HUES6 (cell line): ENCODE data around the gene ME1.
"Not testable (repeated sequence)": the region's sequence is repeated elsewhere in the genome, so short reads cannot be mapped to it uniquely, and the experiment has no call there.

Experiments
- H3K27ac ChIP-seq: 2 replicates; pipeline ENCODE4 v1.7.0; 2013; ENCODE audit warnings: low read depth, mild to moderate bottlenecking, low read length, inconsistent platforms
- H3K27me3 ChIP-seq: 2 replicates; pipeline ENCODE4 v1.6.1; 2013; ENCODE audit warnings: low read length; ENCODE audit not compliant: control insufficient read depth, insufficient read depth
- H3K36me3 ChIP-seq: 2 replicates; pipeline ENCODE4 v1.6.1; 2013; ENCODE audit warnings: low read length; ENCODE audit not compliant: control insufficient read depth, insufficient read depth
- H3K4me1 ChIP-seq: 2 replicates; pipeline ENCODE4 v1.6.1; 2013; ENCODE audit warnings: low read length; ENCODE audit not compliant: control insufficient read depth, insufficient read depth
- H3K4me3 ChIP-seq: 2 replicates; pipeline ENCODE4 v1.5.1; 2013; ENCODE audit warnings: low read depth, low read length
- H3K9ac ChIP-seq: one replicate; pipeline ENCODE4 v1.6.1; 2013; ENCODE audit warnings: mild to moderate bottlenecking, low read length
- H3K9me3 ChIP-seq: 2 replicates; pipeline ENCODE4 v1.6.1; 2013; ENCODE audit warnings: low read depth, low read length; ENCODE audit not compliant: control insufficient read depth, insufficient read depth

ME1 gene

DNA sequence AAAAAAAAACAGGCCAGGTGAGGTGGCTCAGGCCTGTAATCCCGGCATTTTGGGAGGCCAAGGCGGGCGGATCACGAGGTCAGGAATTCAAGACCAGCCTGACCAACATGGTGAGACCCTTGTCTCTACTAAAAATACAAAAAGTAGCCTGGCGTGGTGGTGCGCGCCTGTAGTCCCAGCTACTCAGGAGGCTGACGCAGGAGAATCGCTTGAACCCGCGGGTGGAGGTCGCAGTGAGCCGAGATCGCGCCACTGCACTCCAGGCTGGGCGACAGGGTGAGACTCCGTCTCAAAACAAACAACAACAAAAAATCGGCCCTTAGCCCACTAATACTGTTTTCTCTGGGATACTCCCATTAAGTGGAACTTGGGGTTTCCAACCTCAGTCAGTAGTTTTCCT, 238.9 kb downstream of the ME1 start:
- H3K9me3 ChIP-seq, H3K27ac ChIP-seq, H3K27me3 ChIP-seq, H3K4me1 ChIP-seq: not testable (repeated sequence)
- Histone ChIP-seq H3K4me3 (peak overlapping the region; percentile 95), H3K9ac (peak overlapping the region; percentile 84), H3K36me3 (peaks cover 54% of the 10 kb centered on the region)

DNA sequence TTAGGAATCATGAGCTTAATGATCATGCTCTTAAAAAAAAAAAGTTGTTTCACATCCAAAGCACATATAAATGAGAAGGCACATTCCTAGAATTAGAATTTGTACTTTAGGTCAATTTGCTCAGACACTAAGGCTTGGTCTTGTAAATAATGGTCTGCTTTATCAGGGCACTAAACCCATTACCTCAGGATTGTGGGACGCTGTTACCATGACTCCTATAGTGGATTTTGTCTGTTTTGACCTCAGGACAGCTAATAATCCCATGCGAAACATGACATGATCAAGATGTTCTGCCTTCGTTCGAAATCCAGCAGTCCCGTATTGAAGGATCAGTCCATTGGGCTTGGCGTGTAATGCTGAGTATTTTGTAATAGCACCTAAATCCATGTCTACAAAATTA, 240.2 kb downstream of the ME1 start:
- Histone ChIP-seq H3K9me3 (no peaks in the 10 kb centered on the region), H3K27me3 (no peaks in the 10 kb centered on the region), H3K36me3 (peaks cover 56% of the 10 kb centered on the region), H3K4me1 (no peaks in the 10 kb centered on the region), H3K27ac (no peak overlapping the region), H3K9ac (no peak overlapping the region), H3K4me3 (no peak overlapping the region; the same call in 1 of the 2 replicates)

DNA sequence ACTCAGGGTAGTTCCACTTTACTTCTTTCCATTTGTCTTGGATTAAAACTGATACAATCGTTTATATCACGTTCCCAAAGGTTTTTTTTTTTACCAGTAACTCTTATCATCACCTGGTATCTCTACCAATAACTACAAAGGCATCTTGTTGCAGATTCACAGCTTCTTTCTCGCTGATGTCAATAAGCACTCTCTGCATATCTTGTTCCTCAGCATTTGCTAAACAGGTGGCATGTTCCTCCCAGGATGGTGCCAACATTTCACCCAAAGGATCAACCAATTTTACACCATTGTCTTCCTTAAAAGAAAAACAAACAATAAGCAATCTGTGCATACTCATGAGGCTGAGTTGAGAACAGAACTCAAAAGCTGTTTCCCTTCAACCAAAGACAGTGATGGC, 242.3 kb downstream of the ME1 start:
- Histone ChIP-seq H3K4me1 (no peaks in the 10 kb centered on the region), H3K9me3 (no peaks in the 10 kb centered on the region), H3K36me3 (peaks cover 73% of the 10 kb centered on the region), H3K4me3 (no peak overlapping the region), H3K27me3 (no peaks in the 10 kb centered on the region), H3K9ac (no peak overlapping the region), H3K27ac (no peak overlapping the region)

DNA sequence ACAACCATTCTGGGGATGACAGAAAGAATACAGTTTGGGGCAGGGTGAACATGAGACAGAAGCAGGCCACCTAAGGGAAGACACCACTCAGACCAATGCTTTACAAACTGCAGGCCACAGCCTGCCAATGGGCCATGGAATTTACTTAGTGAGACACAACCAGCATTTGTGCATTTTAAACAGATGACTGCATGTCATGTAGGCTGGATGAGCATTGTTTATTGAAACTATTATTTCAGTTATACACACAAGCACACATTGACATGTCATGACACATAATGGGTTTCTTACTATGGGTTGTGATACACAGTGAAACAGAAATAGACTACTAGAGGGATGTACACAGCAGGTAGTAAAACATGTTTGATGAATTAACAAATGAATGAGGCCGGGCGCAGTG, 245.8 kb downstream of the ME1 start:
- no peak overlapping the region for H3K27ac ChIP-seq
- no peaks in the 10 kb centered on the region for H3K27me3 ChIP-seq
- H3K4me1 ChIP-seq = peaks cover 3% of the 10 kb centered on the region; the same call in 1 of the 2 replicates
- peaks cover 93% of the 10 kb centered on the region for H3K36me3 ChIP-seq
- no peak overlapping the region for H3K9ac ChIP-seq
- H3K9me3 ChIP-seq = no peaks in the 10 kb centered on the region
- no peak overlapping the region for H3K4me3 ChIP-seq

DNA sequence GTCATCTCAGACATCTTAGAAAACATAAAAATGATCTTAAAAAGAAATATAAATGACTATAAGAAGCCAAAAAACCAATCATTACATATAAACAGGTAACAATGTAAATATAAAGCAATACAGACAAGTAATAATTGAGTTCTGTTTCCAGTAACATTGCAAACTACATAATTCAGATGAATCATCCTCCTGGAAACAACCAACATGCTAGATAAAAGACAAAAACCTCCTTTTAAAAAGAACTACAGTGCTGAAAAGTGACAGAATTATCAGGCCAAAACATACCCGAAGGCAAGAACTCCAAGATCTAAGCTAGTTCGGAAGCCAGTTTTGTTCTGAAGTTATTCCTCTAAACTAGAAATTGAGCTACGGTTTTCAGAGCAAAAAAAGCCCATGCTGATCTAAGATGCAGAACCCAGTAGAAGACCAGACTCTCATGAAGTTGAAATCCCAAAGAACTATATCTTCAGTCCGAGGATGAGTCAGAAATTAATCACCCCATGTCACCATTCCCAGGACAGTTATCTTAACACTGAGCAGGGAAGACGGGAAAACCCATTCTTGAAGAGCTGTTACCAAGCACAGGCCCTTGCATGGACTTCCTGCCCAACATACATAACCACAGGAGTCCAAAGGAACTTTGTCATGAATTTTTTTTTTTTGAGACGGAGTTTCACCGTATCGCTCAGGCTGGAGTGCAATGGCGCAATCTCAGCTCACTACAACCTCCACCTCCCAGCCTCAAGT, 247.6 kb downstream of the ME1 start:
- Histone ChIP-seq H3K4me3 (no peak overlapping the region), H3K4me1 (peaks cover 3% of the 10 kb centered on the region; the same call in 1 of the 2 replicates), H3K9ac (no peak overlapping the region), H3K27ac (no peak overlapping the region), H3K9me3 (no peaks in the 10 kb centered on the region), H3K27me3 (no peaks in the 10 kb centered on the region), H3K36me3 (peaks cover 89% of the 10 kb centered on the region)

DNA sequence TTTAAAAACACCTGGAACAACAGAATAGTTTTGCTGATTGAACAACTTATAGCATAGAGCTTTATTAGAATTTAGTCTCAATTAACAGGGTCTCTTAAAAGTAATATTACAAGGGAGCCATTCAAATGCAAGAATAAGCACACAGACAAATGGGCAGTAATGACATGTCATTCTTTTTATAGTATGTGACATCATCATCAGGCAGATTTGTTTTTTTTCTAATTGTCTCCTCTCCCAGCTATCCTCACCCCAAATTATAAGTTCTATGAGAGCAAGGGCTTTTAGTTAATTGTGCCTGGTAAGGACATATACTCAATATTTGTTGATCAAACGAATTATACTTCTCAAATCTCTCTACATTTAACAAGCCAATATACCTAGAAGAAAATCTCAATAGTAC, 248.7 kb downstream of the ME1 start:
- H3K9ac ChIP-seq = no peak overlapping the region
- no peaks in the 10 kb centered on the region for H3K9me3 ChIP-seq
- peaks cover 92% of the 10 kb centered on the region for H3K36me3 ChIP-seq
- H3K27ac ChIP-seq = no peak overlapping the region
- no peaks in the 10 kb centered on the region for H3K27me3 ChIP-seq
- no peak overlapping the region for H3K4me3 ChIP-seq
- H3K4me1 ChIP-seq = peaks cover 3% of the 10 kb centered on the region; the same call in 1 of the 2 replicates

DNA sequence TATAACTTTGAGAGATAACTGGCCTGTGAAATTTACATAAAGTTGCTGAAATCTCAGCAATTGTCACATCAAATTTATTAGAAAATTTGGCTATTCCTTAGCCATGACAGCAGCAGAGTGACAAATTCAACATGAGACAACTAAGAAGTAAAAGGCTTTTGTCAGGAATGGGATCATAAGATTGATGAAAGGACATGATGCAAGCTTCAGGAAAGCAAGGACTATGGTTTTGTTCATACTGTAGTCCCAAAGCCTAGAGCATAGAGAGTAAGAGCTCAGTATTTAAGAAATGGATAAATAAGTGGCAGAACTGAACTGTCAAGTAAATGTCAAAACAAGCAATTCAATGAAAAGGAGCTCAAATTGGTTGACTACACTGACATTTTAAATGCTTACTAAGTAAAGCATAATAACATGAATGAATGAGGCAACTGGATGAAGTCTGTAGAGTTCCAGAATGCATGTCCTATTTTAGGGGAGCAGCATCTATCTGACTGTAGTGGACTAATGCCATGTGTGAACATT, 250.4 kb downstream of the ME1 start:
- Histone ChIP-seq H3K9me3 (no peaks in the 10 kb centered on the region), H3K4me3 (no peak overlapping the region), H3K9ac (no peak overlapping the region), H3K4me1 (peaks cover 3% of the 10 kb centered on the region; the same call in 1 of the 2 replicates), H3K36me3 (peaks cover 93% of the 10 kb centered on the region), H3K27me3 (no peaks in the 10 kb centered on the region), H3K27ac (no peak overlapping the region)

DNA sequence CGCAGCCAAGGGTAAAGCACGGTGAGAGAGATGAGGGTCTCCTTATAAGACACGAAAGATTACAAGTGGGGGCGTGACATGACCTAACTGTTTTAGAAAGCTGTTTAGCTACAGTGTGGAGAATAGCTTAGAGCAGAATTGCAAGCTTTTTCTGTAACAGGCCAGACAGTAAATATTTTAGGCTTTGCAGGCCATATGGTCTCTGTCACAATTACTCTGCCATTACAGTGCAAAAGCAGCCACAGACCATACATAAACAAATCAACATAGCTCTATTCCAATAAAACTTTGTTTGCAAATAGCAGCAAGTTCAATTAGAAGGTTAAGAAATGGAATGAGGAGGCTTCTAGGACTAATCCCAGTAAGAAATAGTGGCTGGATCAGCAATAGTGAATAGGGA, 254.6 kb downstream of the ME1 start:
- no peak overlapping the region for H3K4me3 ChIP-seq
- peaks cover 94% of the 10 kb centered on the region for H3K36me3 ChIP-seq
- H3K27ac ChIP-seq = no peak overlapping the region
- no peaks in the 10 kb centered on the region for H3K4me1 ChIP-seq
- H3K9ac ChIP-seq = no peak overlapping the region
- H3K27me3 ChIP-seq = no peaks in the 10 kb centered on the region
- no peaks in the 10 kb centered on the region for H3K9me3 ChIP-seq

DNA sequence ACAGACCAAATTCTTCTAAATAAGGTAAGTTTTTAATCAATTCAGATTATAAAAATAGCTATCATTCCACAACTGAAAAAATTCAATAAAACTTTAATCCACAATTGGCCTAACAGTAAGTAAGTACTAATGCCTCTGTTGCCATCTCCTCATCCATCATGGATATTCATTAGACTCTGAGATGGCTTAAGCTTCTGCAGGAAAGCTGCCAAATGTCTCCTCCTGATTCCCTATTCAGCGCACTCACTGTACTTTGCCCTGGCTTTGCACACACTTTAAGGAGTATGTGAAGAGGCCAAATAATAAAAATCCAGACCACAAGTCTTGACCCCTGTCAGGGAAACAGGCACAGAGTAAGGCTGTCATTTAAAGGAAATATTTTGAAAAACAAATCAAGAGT, 261.3 kb downstream of the ME1 start:
- H3K27me3 ChIP-seq = no peaks in the 10 kb centered on the region
- peaks cover 98% of the 10 kb centered on the region for H3K36me3 ChIP-seq

DNA sequence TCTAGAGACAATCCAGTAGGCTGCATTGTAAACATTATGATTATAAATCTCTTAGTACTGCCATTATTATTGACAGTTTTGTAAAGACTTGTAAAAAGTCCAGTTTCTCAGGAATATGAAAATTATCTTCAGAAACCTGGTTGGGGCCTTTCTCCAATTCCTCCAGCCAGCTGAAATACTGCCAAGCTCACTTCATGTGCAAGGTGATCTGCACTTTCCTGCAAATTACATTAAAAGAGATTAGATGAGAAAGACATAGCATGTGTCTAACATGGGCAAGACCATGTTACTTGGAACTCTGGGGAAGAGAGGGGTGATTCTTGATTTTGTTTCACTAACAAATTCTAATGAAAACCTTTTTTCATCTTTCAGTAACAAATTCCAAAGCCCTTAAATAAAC, 261.7 kb downstream of the ME1 start:
- Histone ChIP-seq H3K27me3 (no peaks in the 10 kb centered on the region), H3K36me3 (peaks cover 96% of the 10 kb centered on the region), H3K4me1 (no peaks in the 10 kb centered on the region), H3K27ac (no peak overlapping the region), H3K4me3 (no peak overlapping the region), H3K9me3 (no peaks in the 10 kb centered on the region), H3K9ac (no peak overlapping the region)

More for the DNA sequence above, 261.3 kb downstream of the ME1 start:
- no peak overlapping the region for H3K9ac ChIP-seq
- H3K4me3 ChIP-seq = no peak overlapping the region
- no peak overlapping the region for H3K27ac ChIP-seq
- no peaks in the 10 kb centered on the region for H3K9me3 ChIP-seq
- no peaks in the 10 kb centered on the region for H3K4me1 ChIP-seq

DNA sequence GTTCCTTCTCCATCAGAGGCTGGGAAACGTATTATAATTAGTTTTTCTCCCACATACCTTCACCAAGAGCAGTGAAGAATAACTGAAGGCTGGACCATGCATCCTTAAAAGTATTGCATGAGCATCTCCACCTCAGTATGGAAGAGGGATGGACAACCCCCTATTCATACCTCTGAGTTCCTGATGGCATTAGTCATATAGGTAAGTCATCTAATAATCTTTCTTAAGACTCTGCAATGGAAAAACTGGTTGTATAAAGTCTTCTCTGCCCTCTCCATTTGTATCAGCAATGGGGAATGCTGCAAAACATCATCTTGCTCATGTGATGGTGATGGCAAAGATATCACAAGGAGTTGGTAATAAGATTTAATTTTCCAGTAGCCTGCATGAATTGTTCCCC, 262.3 kb downstream of the ME1 start:
- Histone ChIP-seq H3K9me3 (no peaks in the 10 kb centered on the region), H3K4me1 (no peaks in the 10 kb centered on the region), H3K36me3 (peaks cover 95% of the 10 kb centered on the region), H3K9ac (no peak overlapping the region), H3K27me3 (no peaks in the 10 kb centered on the region), H3K4me3 (no peak overlapping the region), H3K27ac (no peak overlapping the region)
